Thyroid gland (tissue), 4 donors: ENCODE measurements around the gene GTF3C4.

Experiments used
- CTCF ChIP-seq, 6 experiments: fragments of 200-600 bp in 3 of 6; fragments of 450-650 bp in 3 of 6; sonication (generic) in 3 of 6; IDR thresholded peaks; one replicate each; pipeline ENCODE4 v1.5.1; 2016 to 2019; ENCODE audit warnings: antibody characterized with exemption in 6 of 6, mild to moderate bottlenecking in 2 of 6, inconsistent platforms in 1 of 6, moderate library complexity in 1 of 6
- POLR2A ChIP-seq, 2 donors: fragments of 450-650 bp; IDR thresholded peaks; one replicate each; pipeline ENCODE4 v1.6.1; 2017; ENCODE audit warnings: antibody characterized with exemption in 2 of 2, mild to moderate bottlenecking in 2 of 2, moderate library complexity in 1 of 2

DNA sequence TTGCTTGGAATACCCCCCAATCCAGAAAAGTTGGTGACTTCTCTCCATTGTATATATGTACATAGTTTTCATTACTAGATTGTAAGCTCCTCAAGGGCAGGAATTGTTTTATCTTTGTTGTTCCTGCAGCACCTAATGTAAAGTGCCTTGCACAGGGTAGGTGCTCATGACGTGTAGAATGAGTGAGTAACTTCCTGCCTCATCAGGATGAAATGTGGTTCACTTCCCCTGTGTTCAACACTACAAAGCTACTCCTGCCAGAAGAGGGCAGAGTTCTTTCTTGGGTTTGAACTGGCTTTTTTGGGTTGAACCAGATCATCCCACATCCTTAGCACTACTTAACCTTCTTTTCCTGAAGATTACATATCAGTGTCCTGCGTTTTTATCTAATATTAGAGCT, 23.9 kb downstream of the GTF3C4 start:
- TF ChIP-seq POLR2A (IDR thresholded peaks at IDR 0.05) (no peak), CTCF (IDR thresholded peaks at IDR 0.05) (peak in 2 of 6 experiments; percentile 7 to 13)
